HG02884 (cell line): ENCODE measurements around the gene EBF4.

Experiments
- ATAC-seq: cut with Tn5 transposase; IDR thresholded peaks from one replicate; pipeline ENCODE4 v1.9.1; 2021; ENCODE audit warnings: mild to moderate bottlenecking, moderate library complexity; ENCODE audit not compliant: unreplicated experiment

Gene EBF4

DNA sequence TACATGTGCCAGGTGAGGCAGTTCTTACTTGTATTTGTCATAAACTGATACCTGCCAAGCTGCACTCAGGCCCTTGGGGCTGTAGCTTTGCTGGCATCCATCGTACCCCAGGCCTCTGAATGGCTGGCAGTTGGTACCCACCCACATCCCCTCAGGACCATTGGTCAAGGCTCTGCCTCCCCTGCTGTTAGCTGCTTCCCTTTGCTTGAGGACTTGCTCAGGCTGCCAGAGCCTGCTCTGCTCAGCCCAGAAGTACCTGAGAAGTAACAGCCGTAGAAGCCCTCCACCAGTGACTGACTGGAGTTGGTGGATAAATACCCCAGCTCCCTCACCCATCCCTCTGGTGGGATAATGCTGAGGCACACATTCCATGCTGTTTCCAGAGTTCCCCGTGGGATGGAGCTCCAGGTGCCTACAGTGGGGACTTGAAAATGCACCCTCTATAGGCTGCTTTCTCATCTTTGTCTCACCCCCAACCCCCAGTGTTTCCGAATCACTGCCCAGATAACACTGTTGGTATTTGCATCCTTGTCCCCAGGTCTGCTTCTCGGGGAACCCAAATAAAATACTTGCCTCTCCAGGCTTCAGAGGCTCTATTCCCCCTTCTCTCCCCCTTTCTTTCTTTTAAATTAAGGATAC, 7.3 kb downstream of the EBF4 start:
- no peak for ATAC-seq

GRCh38 chr20:2700913-2701620, 8.5 kb downstream of the EBF4 start:
- no peak for ATAC-seq

DNA sequence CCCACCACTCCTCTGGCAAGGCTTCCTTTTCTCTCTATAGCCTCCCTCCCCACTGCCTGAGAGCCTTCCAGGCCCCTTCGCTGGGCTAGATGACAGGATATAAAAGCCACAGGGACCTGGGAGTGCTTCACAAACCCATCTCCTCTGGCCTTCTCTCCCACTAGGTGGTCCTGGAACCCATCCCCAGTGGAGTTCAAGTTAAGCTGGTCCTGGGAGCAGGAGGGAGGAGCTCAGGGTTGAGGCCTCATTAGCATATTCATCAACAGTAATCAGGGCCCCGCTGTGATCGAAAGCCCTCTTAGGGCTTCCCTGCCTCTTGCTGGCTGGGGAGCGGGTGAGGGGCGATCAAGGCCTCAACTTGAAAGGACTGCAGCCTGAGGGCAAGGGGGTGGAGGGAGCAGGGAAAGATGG, 9.1 kb downstream of the EBF4 start:
- no peak for ATAC-seq

DNA sequence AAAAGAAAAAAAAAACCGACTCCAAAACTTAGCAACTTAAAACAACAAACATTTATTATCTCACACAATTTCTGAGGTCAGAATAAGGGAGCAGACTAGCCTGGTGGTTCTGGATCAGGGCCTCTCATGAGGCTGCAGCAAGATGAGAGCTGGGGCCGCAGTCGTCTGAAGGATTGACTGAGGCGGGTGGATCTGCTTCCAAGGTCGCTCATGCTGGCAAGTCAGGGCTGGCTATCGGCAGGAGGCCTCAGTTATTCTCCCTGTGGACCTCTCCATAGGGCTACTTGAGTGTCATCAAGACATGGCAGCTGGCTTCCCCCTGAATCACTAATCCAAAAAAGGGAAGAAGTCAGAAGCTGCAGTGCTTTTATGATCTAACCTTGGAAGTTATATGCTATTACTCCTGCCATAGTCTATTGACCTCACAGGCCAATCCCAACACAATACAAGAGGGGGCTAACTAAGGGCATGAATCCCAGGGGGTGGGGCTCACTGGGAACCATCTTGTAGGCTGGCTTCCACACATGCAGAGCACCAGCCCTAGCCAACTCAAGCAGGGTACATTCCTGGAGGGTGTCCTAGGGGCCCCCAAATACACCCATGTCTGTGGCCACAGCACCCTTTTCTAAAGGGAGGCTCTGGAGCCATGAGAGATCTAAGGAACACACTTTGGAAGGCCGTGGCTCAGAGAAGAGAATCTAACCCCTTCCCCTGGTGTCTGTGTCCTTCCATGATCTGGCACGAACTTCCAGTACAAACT, 11.3 kb downstream of the EBF4 start:
- ATAC-seq = no peak

DNA sequence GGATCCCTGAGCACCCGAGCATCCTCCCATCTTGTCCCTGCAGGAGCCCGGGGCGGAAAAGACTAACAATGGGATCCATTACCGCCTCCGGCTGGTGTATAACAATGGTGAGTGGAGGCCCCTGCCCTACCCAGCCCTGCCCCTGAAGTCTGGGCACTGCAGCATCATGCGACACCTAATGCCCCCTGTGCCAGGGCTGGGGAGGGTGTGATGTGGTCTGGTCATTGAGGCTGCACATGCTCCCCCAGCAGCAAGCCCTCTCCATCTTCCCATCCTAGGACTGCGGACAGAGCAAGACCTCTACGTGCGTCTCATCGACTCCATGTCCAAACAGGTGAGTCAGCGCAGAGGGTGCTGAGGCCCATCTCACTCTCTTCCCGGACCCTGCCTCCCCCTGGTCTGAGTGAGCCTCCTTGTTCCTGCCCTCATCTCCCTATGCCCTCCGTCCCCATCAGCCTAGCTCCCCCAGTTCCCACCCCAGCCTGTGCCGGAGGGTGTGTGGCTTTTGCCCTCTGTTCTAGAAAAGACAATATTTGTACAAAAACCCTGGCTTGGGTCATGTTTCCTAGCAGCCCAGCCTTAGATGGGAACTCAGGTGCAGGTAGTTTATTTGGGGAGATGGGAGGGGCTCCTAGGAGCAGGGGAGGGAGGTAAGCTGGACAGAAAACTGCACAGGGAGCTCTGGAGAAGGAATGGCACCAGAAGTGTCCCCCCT, 13.5 kb downstream of the EBF4 start:
- ATAC-seq = no peak

DNA sequence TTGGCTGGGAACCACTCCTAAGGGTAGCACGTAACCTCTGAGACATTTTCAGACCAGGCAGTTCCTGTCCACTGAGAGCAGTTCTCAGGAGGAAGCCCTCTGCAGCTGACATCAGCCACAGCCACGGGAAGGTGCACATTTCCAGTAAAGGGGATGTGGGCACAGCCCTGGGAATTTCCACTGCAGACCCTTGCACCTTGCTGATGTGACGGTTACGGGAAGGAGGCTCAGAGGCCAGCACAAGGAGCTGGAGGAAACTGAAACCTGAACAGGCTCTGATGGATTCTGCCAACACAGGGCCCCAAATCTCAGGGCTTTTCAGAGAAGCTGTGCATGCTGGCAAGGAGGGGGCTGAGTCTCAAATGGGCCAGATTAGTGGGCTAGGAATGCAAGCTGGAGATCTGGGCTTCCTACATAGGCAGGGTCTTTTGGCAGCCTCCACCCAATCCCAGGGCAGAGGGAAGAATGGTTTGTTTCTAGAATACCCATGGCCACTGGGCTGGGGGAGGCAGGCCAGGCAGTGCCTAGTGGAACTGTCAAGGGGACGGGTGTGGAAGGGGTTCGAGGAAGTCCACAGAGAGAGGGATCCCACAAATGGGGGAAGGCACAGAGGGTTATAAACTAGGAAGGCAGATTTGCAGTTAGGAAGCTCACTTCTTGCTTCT, 14.2 kb downstream of the EBF4 start:
- no peak for ATAC-seq

DNA sequence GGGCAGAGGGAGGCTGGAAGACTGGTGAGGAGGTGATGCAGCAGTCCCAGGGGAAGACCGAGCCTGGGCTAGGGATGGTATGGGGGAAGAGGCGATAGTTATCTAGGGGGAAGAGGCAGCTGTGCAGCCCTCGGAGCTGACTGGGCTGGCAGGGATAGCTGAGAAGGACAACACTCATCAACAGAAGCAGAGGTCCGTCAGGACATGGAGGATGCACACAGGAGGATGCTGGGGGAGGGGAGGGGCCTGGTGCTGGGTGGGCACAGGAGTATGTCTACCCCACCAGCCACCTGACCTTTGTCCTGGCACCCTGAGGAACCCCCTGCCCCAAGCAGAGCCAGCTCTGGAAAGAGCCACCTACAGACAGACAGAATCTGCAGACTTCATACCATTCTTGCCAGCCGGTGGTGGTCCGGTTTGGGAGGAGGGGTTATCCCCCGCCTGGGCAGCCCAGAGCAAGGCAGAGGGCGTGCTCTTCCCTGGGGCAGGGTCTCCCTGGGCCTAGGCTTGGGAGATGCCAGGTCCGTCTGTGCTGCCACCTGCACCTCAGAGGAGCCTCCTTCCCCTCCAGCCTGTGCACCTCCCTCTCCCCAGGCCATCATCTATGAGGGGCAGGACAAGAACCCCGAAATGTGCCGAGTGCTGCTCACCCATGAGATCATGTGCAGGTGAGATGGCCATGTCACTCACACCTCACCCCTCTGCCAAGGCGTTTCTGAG, 14.9 kb downstream of the EBF4 start:
- ATAC-seq = no peak

- ATAC-seq = no peak
Measured at GRCh38 chr20:2708073-2708415, 15.5 kb downstream of the EBF4 start.

GRCh38 chr20:2708665-2709064, 16.1 kb downstream of the EBF4 start:
- ATAC-seq = no peak

GRCh38 chr20:2709205-2709981, 16.8 kb downstream of the EBF4 start:
- ATAC-seq = no peak

DNA sequence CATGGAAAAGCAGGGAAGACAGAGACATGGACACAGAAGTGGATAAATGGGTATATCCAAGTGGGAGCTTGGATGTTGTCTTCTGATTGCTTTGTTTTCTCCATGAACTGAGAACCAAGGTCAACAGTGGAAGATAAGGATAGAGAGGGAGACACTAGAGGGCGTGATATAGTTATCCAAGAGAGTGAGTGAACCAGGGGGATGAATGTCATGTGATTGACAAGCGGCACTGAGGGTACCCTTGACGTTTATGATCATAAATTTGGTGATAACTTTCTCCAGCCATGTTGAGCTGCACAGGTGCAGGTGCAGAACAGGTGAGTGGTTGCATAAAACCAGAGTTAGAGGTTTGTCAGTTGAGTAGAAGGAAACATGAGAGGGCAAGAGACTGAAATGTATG, 20.7 kb downstream of the EBF4 start:
- ATAC-seq = no peak

DNA sequence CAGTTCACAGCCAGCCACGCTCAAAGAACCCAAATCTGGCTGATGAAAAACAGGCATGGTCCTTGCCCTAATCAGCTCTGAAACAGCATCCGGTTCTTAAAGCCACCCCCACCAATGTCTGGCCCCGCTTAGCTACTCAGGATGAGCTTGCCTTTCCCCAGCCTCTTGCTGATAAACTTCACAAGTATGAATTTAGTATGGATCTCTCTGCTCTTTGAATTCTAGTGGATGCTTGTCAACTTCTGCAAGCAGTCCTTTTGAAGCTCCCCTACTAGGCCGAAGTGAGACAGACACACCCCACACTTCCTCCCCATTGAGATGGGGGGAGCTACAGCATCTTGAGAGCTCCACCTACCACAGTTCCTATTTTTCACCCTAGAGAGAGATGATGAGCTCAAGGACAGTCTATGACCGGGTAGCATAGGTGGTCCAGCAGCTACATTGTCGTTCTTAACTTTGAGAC, 36.7 kb downstream of the EBF4 start:
- no peak for ATAC-seq

DNA sequence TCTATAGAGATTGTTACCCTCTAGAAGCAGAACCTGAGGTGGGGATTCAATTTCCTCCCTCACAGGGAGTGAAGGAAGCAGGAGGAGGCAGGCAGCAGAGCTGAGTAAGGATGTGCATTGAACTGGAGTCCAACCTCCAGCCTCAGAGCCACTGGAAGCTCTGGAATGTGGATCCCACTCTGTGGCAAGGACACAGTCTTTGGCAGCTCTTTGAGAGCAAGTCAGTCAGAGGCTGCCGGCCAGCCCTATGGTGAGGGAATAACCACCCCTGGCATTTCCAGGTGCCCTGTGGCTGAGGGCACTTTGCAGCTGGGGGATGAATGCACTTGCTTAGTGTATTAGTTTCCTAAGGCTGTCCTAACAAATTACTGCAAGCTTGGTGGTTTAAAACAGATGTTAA, 37.2 kb downstream of the EBF4 start:
- no peak for ATAC-seq

- no peak for ATAC-seq
Measured at GRCh38 chr20:2734899-2735298, 42.3 kb downstream of the EBF4 start.

DNA sequence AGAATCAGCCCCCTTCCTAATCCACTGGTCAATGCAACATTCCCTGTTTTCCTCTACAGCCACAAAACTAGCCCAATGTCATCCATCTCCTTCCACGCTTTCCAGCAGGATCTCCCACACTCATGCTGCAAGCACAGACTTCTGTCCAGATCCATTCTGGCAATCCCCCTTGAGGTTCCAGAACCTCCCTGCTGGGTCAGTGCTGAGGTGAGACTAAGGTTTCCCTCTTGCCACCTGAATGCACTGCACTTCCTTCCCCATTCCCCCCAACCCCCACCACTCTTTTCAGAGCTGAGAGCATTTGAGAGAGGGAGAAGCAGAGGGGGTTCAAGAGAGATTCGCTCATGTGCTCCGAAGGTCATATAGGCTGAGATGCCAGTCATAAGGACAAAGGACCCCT, 43.9 kb downstream of the EBF4 start:
- no peak for ATAC-seq

- ATAC-seq = no peak
Measured at GRCh38 chr20:2738331-2739041, 45.9 kb downstream of the EBF4 start.

DNA sequence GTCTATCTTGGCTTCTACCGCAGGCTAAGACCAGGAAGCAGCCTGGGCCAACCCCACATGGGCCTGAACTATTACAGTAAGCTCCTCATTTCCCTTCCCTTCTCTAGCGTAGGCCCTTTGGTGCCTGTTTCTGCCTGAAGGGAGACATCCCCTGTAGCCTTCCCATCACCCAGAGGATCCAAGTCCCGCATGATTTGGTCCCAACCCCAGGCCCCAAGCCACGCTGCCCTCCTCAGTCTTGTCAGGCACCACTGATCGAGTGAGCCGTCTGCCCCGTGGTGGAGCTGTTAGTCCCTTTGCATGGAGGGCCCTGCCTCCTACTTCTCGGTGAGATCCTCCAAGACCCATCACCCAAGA, 46.4 kb downstream of the EBF4 start:
- ATAC-seq = no peak

- no peak for ATAC-seq
Measured at GRCh38 chr20:2740702-2741101, 48.1 kb downstream of the EBF4 start.

DNA sequence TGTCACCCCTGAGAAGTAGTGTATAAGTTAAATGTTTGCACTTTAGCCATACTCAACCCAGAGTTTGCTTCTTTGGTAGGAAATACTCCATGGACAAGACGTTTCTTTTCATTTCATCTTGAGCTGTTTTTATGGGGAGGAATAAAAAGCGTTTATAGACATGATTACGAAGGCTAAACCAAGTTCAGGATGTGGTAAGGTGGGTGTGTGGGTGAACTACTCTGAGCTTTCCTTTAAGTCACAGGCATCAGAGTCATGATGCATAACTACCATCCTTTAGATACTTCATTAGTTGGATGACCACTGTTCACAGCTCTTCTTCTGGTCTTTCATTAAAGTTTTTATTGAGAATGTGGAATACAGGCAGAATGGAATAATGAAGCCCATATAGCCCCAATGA, 48.9 kb downstream of the EBF4 start:
- ATAC-seq = no peak
